ENCODE measurements around the gene HSD17B7. TPM values are rescaled to one million over a fixed set of nuclear protein-coding genes. Genes with fewer than 3 reads are reported as not detected.
"Not testable (repeated sequence)": the region's sequence is repeated elsewhere in the genome, so short reads cannot be mapped to it uniquely, and the experiment has no call there.

Gene HSD17B7, protein sequence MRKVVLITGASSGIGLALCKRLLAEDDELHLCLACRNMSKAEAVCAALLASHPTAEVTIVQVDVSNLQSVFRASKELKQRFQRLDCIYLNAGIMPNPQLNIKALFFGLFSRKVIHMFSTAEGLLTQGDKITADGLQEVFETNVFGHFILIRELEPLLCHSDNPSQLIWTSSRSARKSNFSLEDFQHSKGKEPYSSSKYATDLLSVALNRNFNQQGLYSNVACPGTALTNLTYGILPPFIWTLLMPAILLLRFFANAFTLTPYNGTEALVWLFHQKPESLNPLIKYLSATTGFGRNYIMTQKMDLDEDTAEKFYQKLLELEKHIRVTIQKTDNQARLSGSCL
- total RNA-seq (2014; rRNA removed; shearing (Covaris generic)) (5.5 and 7.7 TPM in 2 replicates), polyA plus RNA-seq (2016; fragmentation: Nextera tagmentation; extraction: Ambion mirVana) (4.0 and 4.6 TPM in 2 replicates)

DNA sequence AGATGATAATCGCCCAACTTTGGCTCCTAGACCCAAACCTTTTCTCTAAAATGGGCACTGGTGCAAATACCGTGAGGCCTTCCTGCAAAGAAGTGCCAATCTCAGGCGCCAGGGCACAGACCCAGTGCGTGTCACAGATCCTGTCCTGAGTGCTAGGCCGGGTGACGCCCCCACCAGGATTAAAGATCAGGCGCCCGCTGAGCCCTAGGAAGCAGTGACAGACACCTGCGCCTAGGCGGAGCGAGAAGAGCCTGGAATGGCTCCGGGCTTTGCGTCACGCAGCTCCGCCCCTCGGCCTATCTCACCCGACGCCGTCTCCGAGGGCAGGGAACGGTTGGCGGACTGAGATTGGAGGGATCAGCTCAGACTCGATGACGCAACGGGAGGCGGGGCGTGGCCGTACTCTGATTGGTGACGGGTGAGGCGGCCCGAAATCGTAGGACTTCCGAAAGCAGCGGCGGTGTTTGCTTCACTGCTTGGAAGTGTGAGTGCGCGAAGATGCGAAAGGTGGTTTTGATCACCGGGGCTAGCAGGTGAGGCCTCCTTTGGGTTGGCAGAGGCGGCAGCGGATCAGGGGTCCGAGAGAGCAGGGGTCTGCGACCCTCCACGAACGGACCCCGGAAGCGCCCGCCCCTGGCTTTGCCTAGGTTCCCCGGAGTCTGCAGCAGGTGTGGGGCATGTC, at the start of gene HSD17B7:
TSS of gene HSD17B7 (plus strand) at position 400 of the 682 bp plus-strand sequence. CDS start at position 499, 99 bp downstream.
- in situ Hi-C loops (cut with MboI), result not testable (repeated sequence)
- WGBS, 2 experiments (ENCODE audit: low coverage in 1 of 2, low lambda C conversion rate in 2 of 2, missing lambda C conversion rate in 2 of 2), result 1 to 2% methylated on average over 30 to 32 of the region's 49 CpGs
- H3K9ac ChIP-seq, result peak within 1 kb of the TSS; percentile 73

DNA sequence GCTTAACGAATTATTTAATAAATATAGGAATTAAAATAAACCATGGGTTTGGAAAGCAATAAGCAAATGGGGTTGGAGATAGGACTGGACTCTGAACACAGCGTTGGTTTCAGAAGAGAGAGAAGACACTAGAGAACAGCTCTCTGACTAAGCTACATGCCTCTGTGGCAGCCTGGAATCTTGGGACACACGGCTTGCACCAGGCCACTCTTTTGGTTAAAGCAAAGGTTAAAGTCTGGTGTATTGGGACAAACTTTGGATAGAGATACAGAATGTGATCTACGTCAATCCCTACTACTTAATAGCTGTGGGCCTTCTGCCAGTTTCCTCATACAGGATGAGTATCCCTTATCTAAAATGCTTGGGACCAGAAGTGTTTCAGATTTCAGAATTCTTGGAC, 49.7 kb upstream of the HSD17B7 start:
- peaks cover 21% of the 10 kb centered on the region; the same call in 1 of the 2 replicates for H3K36me3 ChIP-seq (ENCODE audit: low read depth)

More for the DNA sequence above, at the start of gene HSD17B7:
- Histone ChIP-seq H3K27ac (peak within 1 kb of the TSS; percentile 59), H3K4me2 (ENCODE audit: unreplicated experiment) (peak within 1 kb of the TSS; percentile 96), H3K4me3 (peak within 1 kb of the TSS; percentile 82), H2AFZ (peak within 1 kb of the TSS; percentile 96), H3F3A (ENCODE audit: insufficient read depth) (peaks cover 20% of the 10 kb centered on the region)
- not testable (repeated sequence) for H3K36me3 ChIP-seq (ENCODE audit: low read depth); H3K9me3 ChIP-seq (ENCODE audit: low read depth); H4K20me1 ChIP-seq (ENCODE audit: insufficient read depth); H3K79me2 ChIP-seq (ENCODE audit: insufficient read depth); H3K27me3 ChIP-seq (replicated peaks; ENCODE audit: insufficient read depth); H3K4me1 ChIP-seq (ENCODE audit: insufficient read depth); H3K9me2 ChIP-seq (ENCODE audit: insufficient read depth)
- DNase-seq, result peak; percentile 64

DNA sequence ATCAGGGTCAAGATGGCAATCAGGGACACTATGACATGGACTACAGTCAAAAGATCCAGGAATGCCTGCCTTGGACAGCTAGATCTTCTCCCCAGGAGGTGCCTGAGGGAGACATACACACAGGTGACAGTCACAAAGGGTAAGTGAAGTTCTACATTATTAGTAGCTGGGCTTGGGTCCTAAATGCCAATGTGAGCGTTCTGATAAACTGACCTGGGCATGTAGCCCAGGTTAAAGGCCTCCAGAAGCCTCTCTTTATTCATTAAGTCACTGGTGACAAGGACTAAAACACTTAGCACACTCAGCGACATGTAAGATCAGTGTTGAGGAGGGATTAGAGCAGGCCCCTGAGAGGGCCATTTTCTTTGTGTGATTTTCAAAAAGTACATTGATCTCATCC, 48.9 kb upstream of the HSD17B7 start:
- no peak for DNase-seq
- Histone ChIP-seq H3K36me3 (ENCODE audit: low read depth) (peaks cover 21% of the 10 kb centered on the region; the same call in 1 of the 2 replicates), H4K20me1 (ENCODE audit: insufficient read depth) (no peaks in the 10 kb centered on the region; the same call in 1 of the 2 replicates), H3F3A (ENCODE audit: insufficient read depth) (no peaks in the 10 kb centered on the region), H3K79me2 (ENCODE audit: insufficient read depth) (peaks cover 76% of the 10 kb centered on the region), H3K9me2 (ENCODE audit: insufficient read depth) (no peaks in the 10 kb centered on the region), H3K4me2 (ENCODE audit: unreplicated experiment) (no peak overlapping the region), H3K9ac (no peak overlapping the region), H3K4me3 (no peak overlapping the region), H3K9me3 (ENCODE audit: low read depth) (no peaks in the 10 kb centered on the region), H3K27me3 (replicated peaks; ENCODE audit: insufficient read depth) (no peaks in the 10 kb centered on the region), H2AFZ (no peak overlapping the region), H3K4me1 (ENCODE audit: insufficient read depth) (no peaks in the 10 kb centered on the region), H3K27ac (no peak overlapping the region)
- WGBS, 2 experiments (ENCODE audit: low coverage in 1 of 2, low lambda C conversion rate in 2 of 2, missing lambda C conversion rate in 2 of 2), result 100% methylated on average over 2 of the region's 2 CpGs
- in situ Hi-C loops (cut with MboI), result no loop called here
- no peak for TF ChIP-seq EZH2 (IDR thresholded peaks at IDR 0.05; ENCODE audit: insufficient read depth, poor library complexity, severe bottlenecking)
- no peak for TF ChIP-seq EZH2phosphoT487 (IDR thresholded peaks at IDR 0.05; ENCODE audit: insufficient read depth, low read depth)

More for the DNA sequence above, 49.7 kb upstream of the HSD17B7 start:
- Histone ChIP-seq H3K79me2 (ENCODE audit: insufficient read depth) (peaks cover 76% of the 10 kb centered on the region), H3K9ac (no peak overlapping the region), H4K20me1 (ENCODE audit: insufficient read depth) (no peaks in the 10 kb centered on the region; the same call in 1 of the 2 replicates), H3K27ac (no peak overlapping the region), H3K4me3 (no peak overlapping the region), H2AFZ (no peak overlapping the region), H3K9me2 (ENCODE audit: insufficient read depth) (no peaks in the 10 kb centered on the region), H3K4me1 (ENCODE audit: insufficient read depth) (no peaks in the 10 kb centered on the region), H3K9me3 (ENCODE audit: low read depth) (no peaks in the 10 kb centered on the region), H3K4me2 (ENCODE audit: unreplicated experiment) (no peak overlapping the region), H3F3A (ENCODE audit: insufficient read depth) (no peaks in the 10 kb centered on the region), H3K27me3 (replicated peaks; ENCODE audit: insufficient read depth) (no peaks in the 10 kb centered on the region)
- 91% methylated on average over 4 of the region's 4 CpGs for WGBS, 2 experiments (ENCODE audit: low coverage in 1 of 2, low lambda C conversion rate in 2 of 2, missing lambda C conversion rate in 2 of 2)
- in situ Hi-C loops (cut with MboI), result no loop called here
- DNase-seq, result no peak
- no peak for TF ChIP-seq EZH2phosphoT487 (IDR thresholded peaks at IDR 0.05; ENCODE audit: insufficient read depth, low read depth)
- TF ChIP-seq EZH2 (IDR thresholded peaks at IDR 0.05; ENCODE audit: insufficient read depth, poor library complexity, severe bottlenecking), result no peak

DNA sequence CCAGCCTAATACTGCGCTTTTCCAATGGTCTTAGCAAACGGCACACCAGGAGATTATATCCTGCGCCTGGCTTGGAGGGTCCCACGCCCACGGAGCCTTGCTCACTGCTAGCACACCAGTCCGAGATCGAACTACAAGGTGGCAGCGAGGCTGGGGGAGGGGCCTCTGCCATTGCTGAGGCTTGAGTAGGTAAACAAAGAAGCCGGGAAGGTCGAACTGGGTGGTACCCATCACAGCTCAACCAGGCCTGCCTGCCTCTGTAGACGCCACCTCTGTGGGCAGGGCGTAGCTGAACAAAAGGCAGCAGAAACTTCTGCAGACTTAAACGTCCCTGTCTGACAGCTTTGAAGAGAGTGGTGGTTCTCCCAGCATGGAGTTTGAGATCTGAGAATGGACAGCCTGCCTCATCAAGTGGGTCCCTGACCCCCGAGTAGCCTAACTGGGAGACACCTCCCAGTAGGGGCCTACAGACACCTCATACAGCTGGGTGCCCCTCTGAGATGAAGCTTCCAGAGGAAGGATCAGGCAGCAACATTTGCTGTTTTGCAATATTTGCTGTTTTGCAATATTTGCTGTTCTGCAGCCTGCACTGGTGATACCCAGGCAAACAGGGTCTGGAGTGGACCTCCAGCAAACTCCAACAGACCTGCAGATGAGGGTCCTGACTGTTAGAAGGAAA, 44.1 kb upstream of the HSD17B7 start:
- H3K4me2 ChIP-seq (ENCODE audit: unreplicated experiment); H3K27ac ChIP-seq; H3K9me3 ChIP-seq (ENCODE audit: low read depth); H3K4me3 ChIP-seq; H3K9ac ChIP-seq; DNase-seq; H4K20me1 ChIP-seq (ENCODE audit: insufficient read depth); H3K27me3 ChIP-seq (replicated peaks; ENCODE audit: insufficient read depth); H2AFZ ChIP-seq; H3F3A ChIP-seq (ENCODE audit: insufficient read depth); H3K4me1 ChIP-seq (ENCODE audit: insufficient read depth); H3K9me2 ChIP-seq (ENCODE audit: insufficient read depth); in situ Hi-C loops (cut with MboI): not testable (repeated sequence)
- Histone ChIP-seq H3K79me2 (ENCODE audit: insufficient read depth) (peaks cover 91% of the 10 kb centered on the region), H3K36me3 (ENCODE audit: low read depth) (peaks cover 24% of the 10 kb centered on the region; the same call in 1 of the 2 replicates)
- WGBS, 2 experiments (ENCODE audit: low coverage in 1 of 2, low lambda C conversion rate in 2 of 2, missing lambda C conversion rate in 2 of 2), result 97 to 98% methylated on average over 14 of the region's 14 CpGs
